HG03039 (cell line): ENCODE data around the gene CHD5.
"Not testable (repeated sequence)": the region's sequence is repeated elsewhere in the genome, so short reads cannot be mapped to it uniquely, and the experiment has no call there.

Experiments
- ATAC-seq: cut with Tn5 transposase; IDR thresholded peaks from one replicate; pipeline ENCODE4 v1.9.1; 2021; ENCODE audit warnings: mild to moderate bottlenecking, moderate library complexity; ENCODE audit not compliant: unreplicated experiment

CHD5 gene

GRCh38 chr1:6070450-6070974, 109.6 kb downstream of the CHD5 start:
- no peak for ATAC-seq

DNA sequence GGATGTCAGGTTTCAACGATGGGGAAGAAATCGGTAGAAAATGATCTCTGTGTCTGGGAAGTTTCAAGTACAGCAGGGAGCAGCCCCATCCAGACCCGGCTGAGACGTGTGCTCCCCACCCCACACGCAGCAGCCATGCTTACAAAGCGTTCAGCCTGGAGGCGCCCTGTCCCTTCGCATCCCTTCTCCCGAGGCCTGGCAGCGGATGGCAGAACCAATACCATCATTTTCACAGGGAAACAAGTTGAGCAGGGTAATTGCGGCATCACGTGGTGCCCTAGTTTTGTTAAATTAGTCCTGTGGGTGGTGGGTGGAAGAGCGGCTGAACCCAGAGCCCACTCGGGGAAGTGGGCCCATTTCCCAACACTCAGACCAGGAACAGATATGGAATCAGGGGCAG, 110.5 kb downstream of the CHD5 start:
- no peak for ATAC-seq

DNA sequence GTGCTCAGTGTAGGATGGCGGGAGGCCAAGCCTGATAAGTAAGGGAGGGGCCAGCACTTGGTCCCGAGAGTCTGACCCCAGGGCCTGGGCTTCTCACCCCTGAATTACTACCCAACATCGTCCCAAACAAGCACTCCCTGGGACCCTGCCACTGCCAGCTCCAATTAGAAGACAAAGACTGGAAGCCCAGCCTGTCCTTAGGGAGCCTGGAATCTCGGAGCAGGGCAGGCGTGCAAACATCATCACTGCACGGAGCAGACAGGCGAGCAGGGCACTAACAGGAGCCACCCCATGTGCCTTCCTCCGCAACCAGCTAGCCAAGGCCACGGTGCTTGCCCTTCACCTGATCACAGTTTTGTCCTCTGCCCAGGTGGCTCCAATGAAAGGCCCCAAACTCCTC, 111.2 kb downstream of the CHD5 start:
- ATAC-seq, result no peak

DNA sequence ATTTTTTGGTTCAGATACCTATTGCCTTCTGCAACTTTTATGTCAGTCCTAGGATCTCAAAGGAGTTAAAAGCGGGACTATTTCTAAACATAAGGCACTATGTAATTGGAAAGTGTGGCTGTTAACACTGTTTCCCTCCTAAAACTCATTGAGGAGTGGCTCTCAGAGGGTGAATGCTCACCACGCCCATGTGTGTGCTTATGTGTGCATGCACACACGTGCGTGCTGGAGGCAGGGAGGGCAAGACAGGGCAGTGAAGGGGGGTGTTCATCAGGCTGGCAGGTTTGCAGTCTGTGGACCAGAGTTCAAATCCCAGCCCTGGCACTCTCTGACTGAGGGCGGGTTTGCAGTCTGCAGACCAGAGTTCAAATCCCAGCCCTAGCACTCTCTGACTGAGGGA, 112.0 kb downstream of the CHD5 start:
- ATAC-seq, result no peak

DNA sequence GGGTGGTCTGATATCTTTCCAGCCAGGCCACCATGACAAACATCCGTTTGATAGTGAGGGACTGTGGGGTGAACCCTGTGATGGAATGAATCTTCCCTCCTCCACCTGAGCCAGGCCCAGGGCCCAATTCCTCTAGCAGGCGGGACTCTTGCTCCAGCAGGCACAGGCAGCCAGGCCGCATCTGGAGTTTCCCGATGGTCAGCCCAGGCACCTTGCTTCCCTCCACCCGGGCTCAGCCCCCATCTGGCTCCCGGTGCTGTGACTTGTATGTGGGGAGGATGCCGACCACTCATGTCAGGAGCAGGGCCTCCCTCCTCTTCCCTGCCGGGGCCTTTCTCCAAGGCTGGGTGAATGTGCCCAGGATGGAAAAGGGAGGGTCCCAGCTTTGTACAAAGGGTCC, 113.4 kb downstream of the CHD5 start:
- ATAC-seq, result no peak

GRCh38 chr1:6065093-6065858, 114.8 kb downstream of the CHD5 start:
- no peak for ATAC-seq

- not testable (repeated sequence) for ATAC-seq
Observed at GRCh38 chr1:6063532-6064053, 116.5 kb downstream of the CHD5 start.

DNA sequence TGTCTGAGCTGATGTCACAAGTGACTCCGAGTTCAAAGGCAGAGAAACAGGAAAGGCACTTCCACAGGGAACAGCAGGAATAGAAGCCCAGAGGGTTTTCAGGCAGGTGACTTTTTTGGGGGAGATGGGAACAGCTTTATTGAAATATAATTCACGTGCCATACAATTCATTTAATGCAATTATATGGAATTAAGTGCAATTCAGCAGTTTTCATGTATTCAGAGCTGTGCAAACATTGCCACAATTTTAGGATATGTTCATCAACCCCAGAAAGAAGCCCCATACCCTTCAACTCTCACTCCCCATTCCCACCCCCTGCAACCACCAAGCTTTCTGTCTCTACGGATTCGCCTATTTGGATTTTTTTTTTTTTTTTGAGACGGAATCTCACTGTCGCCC, 117.5 kb downstream of the CHD5 start:
- ATAC-seq, result no peak

GRCh38 chr1:6059866-6060265, 120.3 kb downstream of the CHD5 start:
- no peak for ATAC-seq

DNA sequence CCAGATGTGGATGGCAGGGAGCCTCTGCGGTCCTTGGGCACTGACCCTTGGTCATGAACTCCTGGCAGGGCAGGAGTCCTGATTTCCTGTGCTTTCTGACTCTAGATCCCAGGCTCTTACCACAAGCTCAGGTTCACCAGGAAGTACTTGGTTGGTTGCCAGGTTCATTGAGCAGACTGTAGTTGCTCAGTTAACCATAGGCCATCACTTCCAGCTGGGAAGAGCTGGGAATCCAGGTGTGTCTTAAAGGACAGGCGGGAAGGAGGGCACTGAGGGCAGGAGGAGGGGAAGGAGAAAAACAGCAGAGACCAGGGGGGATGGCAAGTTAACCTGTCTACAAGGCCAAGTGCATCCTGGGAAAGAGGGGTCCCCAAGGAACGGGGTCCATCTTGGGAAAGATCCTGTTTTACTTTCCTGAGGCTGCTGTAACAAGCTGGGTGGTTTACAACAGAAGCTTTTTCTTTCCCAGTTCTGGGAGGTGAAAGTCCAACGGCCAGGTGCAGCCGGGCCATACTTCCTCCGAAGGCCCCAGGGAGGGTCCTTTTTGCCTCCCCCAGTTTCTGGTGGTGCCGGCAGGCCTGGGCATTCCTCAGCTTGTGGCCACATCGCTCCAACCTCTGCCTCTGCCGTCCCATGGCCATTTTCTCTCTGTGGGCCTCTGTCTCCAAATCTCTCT, 122.8 kb downstream of the CHD5 start:
- ATAC-seq, result no peak

DNA sequence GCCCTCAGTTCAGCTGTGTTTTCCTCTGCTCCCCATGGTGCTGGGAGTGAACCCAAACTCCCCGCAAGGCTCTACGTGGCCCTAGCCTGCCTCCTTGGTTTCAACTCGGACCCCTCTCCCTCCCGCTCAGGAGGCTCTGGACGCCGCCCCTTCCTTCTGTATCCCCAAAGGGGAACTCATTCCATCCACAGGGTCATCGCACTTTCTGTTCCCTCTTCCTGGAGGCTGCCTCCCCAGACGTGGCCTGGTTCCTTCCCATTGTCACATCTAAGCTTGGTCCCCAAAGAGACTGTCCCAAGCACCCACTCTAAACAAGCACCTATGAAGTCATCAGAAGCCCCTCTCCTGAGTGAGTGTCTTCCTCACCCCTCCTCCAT, 123.6 kb downstream of the CHD5 start:
- ATAC-seq, result no peak

DNA sequence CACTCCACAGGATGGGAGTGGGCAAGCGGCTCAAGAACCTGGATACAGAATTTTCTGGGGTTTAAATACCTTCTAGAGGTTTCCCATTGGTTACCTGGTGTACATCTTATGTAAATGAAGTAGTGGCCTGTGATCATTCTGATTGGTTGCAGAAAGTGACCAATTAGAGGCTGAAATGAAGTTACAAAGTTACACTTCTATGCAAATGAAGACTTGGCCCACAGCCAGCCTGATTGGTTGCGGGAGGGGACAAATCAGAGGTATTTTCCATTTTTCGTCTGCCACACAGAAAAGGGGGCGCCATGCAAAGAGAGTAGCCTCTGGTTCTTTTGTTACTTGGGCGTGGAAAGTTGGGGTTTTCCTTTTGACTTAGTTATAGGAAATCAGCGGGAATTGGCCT, 125.5 kb downstream of the CHD5 start:
- ATAC-seq, result no peak

DNA sequence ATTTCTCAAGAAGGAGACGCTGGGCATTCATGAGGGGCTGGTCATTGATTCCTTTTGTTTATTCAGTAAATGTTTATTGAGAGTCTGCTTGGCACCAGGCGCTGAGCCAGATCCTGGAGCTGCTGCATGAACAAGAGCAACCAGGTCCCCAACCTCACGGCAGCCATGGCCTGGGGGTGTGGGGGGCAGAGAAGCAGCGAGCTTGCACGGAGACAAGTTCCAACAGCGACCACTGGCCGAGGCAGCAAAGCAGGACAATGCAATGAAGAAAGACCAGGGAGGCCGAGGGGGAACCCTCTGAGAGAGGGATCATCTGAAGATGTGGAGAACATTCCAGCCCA, 126.9 kb downstream of the CHD5 start:
- no peak for ATAC-seq

DNA sequence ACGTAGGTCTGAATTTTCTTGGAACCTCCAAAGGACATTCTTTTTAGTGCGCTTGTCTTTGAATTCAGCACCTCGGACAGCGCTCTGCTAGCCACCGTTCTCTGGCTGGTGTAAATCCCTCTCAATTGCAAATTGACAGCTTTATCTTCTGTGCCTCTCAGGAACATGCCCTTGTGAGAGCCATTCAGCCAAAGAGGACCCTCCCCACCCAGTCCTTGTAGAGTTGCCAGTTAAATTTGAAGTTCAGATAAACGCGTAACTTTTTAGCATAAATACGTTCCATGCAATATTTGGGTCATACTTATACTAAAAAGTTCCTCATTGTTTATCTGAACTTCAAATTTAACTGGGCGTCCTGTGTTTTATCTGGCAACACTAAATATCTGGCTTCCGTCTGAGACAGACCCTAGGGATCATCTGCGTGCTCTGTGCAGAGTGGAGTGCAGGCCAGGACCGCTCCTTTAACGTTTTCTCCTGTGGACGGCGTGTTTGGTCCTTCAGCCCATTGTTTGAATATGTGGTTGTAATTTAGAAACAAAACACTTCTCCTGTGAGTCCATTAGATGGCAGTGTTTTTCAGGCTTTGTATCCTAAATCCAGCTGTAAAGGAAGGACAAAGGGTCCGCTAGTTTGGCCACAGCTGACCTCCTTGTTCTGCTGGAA, 127.4 kb downstream of the CHD5 start:
- ATAC-seq, result no peak
